SU-DHL-6 (cell line): Measurements from ENCODE around the gene TBC1D1.

ENCODE experiments used
- CTCF ChIP-seq: fragments of 200-600 bp; sonication (generic); IDR thresholded peaks from one replicate; pipeline ENCODE4 v1.5.1; 2017; ENCODE audit warnings: antibody characterized with exemption, mild to moderate bottlenecking, low read length, moderate library complexity; ENCODE audit not compliant: insufficient read depth, poor library complexity, severe bottlenecking
- EZH2phosphoT487 ChIP-seq: fragments of 200-600 bp; sonication (generic), shearing (Covaris generic); conservative IDR thresholded peaks from 2 replicates; pipeline ENCODE4 v1.6.1; 2018; ENCODE audit warnings: mild to moderate bottlenecking, antibody characterized with exemption, low read length, moderate library complexity, mixed read lengths

DNA sequence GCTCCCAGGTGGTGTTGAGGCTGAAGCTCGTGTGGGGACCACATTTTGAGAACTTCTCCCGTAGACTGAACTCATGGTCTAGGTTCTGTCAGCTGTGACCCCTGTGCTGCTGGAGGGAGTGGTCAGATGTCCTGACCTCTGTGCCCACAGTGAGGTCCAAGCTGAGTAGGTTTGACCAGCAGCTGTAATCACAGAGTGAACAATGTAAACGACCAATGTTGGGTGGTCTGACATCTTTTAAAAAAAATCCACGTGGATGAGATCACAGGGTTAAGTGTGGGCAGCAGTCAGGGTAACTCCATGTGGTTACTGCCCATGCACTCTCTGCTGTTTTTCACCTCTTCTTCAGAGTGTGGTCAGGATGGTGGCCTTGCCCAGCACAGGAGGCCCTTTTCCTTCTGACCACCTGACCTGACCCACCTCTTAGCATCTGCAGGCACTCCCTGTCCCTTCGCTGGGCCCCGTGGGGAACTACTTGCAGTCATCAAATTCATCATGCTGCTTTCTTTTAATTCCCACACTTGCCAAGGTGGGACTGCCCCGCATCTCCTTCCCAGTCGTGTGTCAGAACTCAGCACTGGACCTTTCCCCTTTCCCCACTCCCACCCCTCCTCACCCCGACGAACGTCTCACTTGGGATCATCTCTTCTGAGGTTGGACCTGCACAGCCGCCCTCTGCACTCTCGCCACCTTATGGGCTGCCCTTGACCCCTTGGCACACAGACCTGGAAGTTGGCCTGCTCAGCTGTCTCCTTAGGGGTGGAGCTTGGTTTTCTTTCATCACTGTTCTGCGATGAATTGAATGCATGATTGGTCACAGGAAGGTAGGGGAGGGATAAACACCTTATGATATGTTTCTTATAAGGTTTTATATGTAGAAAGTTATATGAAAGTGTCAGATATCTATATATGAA, 189.4 kb downstream of the TBC1D1 start:
- no peak for TF ChIP-seq CTCF
- no peak for TF ChIP-seq EZH2phosphoT487
